GM21576 (cell line): Measurements from ENCODE around the gene ALDOA.
"Not testable (repeated sequence)": the region's sequence is repeated elsewhere in the genome, so short reads cannot be mapped to it uniquely, and the experiment has no call there.

Experiments used
- ATAC-seq: cut with Tn5 transposase; IDR thresholded peaks from one replicate; pipeline ENCODE4 v1.9.1; 2021; ENCODE audit warnings: mild to moderate bottlenecking, moderate library complexity; ENCODE audit not compliant: unreplicated experiment

The ALDOA gene

GRCh38 chr16:30040690-30041089 is 24.9 kb upstream of the ALDOA start:
- ATAC-seq = not testable (repeated sequence)

GRCh38 chr16:30041841-30042240 is 23.7 kb upstream of the ALDOA start:
- ATAC-seq = no peak

- ATAC-seq = no peak
Observed at GRCh38 chr16:30046178-30046577, 19.4 kb upstream of the ALDOA start.

GRCh38 chr16:30046588-30046987 is 19.0 kb upstream of the ALDOA start:
- ATAC-seq = no peak

- ATAC-seq = no peak
Observed at GRCh38 chr16:30049871-30050270, 15.7 kb upstream of the ALDOA start.

- no peak for ATAC-seq
Observed at GRCh38 chr16:30051518-30051917, 14.0 kb upstream of the ALDOA start.

GRCh38 chr16:30052671-30053372 is 12.7 kb upstream of the ALDOA start:
- peak; percentile 58 for ATAC-seq

GRCh38 chr16:30053376-30054015 is 12.1 kb upstream of the ALDOA start:
- no peak for ATAC-seq

GRCh38 chr16:30054451-30054850 is 11.1 kb upstream of the ALDOA start:
- ATAC-seq = no peak

- ATAC-seq = no peak
Observed at GRCh38 chr16:30054959-30055553, 10.5 kb upstream of the ALDOA start.

- no peak for ATAC-seq
Observed at GRCh38 chr16:30060346-30060745, 5.2 kb upstream of the ALDOA start.

GRCh38 chr16:30060836-30061554 is 4.6 kb upstream of the ALDOA start:
- ATAC-seq = no peak

- no peak for ATAC-seq
Observed at GRCh38 chr16:30063278-30063892, 2.2 kb upstream of the ALDOA start.

- ATAC-seq = peak; percentile 37
Observed at GRCh38 chr16:30063893-30064728, 1.4 kb upstream of the ALDOA start.

- ATAC-seq = no peak
Observed at GRCh38 chr16:30064729-30065101, 845 bp upstream of the ALDOA start.

GRCh38 chr16:30065943-30066760 is 592 bp downstream of the ALDOA start:
- ATAC-seq = no peak

GRCh38 chr16:30066761-30067583 is 1.4 kb downstream of the ALDOA start:
- ATAC-seq = no peak

- no peak for ATAC-seq
Observed at GRCh38 chr16:30067584-30067916, 2.0 kb downstream of the ALDOA start.

GRCh38 chr16:30068333-30068732 is 2.8 kb downstream of the ALDOA start:
- no peak for ATAC-seq
